Pons (tissue), 1 donor: ENCODE measurements around the gene C9orf72.

Experiments
- DNase-seq: peaks from one replicate; pipeline ENCODE4 v3.0.0-alpha.2; 2016; ENCODE audit warnings: low spot score

Gene C9orf72

GRCh38 chr9:27539479-27540441, 33.5 kb downstream of the C9orf72 start:
- DNase-seq, result peak; percentile 39

- DNase-seq, result no peak
Observed at GRCh38 chr9:27538647-27539046, 34.6 kb downstream of the C9orf72 start.

- DNase-seq, result no peak
Observed at GRCh38 chr9:27537756-27538155, 35.5 kb downstream of the C9orf72 start.

- peak; percentile 39 for DNase-seq
Observed at GRCh38 chr9:27537027-27537435, 36.2 kb downstream of the C9orf72 start.

GRCh38 chr9:27536168-27536567, 37.1 kb downstream of the C9orf72 start:
- no peak for DNase-seq

- DNase-seq, result peak; percentile 96
Observed at GRCh38 chr9:27535701-27536118, 37.6 kb downstream of the C9orf72 start.

- DNase-seq, result peak; percentile 27
Observed at GRCh38 chr9:27534658-27535209, 38.5 kb downstream of the C9orf72 start.

GRCh38 chr9:27534131-27534530, 39.1 kb downstream of the C9orf72 start:
- peak; percentile 80 for DNase-seq

GRCh38 chr9:27533311-27533710, 40.0 kb downstream of the C9orf72 start:
- DNase-seq, result no peak

- DNase-seq, result peak; percentile 57
Observed at GRCh38 chr9:27532046-27532445, 41.2 kb downstream of the C9orf72 start.

- peak; percentile 56 for DNase-seq
Observed at GRCh38 chr9:27530915-27531755, 42.1 kb downstream of the C9orf72 start.

GRCh38 chr9:27529316-27530278, 43.7 kb downstream of the C9orf72 start, which contains the start of gene MOB3B:
Gene MOB3B (minus strand): TSS chr9:27529814. CDS start chr9:27455550, 74,264 bp downstream.
- DNase-seq, result peak; percentile 78

- DNase-seq, result peak; percentile 43
Observed at GRCh38 chr9:27528886-27529315, 44.4 kb downstream of the C9orf72 start.

- DNase-seq, result peak; percentile 68
Observed at GRCh38 chr9:27528076-27528885, 45.0 kb downstream of the C9orf72 start.

GRCh38 chr9:27527702-27528075, 45.6 kb downstream of the C9orf72 start:
- DNase-seq, result peak; percentile 60

- no peak for DNase-seq
Observed at GRCh38 chr9:27524236-27524635, 49.0 kb downstream of the C9orf72 start, which contains the start of gene IFNK. Gene IFNK (plus strand): TSS chr9:27524290. CDS start chr9:27524337, 47 bp downstream.

- DNase-seq, result no peak
Observed at GRCh38 chr9:27523141-27523540, 50.1 kb downstream of the C9orf72 start.

- no peak for DNase-seq
Observed at GRCh38 chr9:27520986-27521385, 52.3 kb downstream of the C9orf72 start.

GRCh38 chr9:27519466-27520465, 53.5 kb downstream of the C9orf72 start:
- DNase-seq, result no peak
